ENCODE data around the gene FBXL15.

FBXL15 gene

GRCh38 chr10:102408728-102409603, 11.7 kb upstream of the FBXL15 start:
- TF ChIP-seq, protein P1, sequence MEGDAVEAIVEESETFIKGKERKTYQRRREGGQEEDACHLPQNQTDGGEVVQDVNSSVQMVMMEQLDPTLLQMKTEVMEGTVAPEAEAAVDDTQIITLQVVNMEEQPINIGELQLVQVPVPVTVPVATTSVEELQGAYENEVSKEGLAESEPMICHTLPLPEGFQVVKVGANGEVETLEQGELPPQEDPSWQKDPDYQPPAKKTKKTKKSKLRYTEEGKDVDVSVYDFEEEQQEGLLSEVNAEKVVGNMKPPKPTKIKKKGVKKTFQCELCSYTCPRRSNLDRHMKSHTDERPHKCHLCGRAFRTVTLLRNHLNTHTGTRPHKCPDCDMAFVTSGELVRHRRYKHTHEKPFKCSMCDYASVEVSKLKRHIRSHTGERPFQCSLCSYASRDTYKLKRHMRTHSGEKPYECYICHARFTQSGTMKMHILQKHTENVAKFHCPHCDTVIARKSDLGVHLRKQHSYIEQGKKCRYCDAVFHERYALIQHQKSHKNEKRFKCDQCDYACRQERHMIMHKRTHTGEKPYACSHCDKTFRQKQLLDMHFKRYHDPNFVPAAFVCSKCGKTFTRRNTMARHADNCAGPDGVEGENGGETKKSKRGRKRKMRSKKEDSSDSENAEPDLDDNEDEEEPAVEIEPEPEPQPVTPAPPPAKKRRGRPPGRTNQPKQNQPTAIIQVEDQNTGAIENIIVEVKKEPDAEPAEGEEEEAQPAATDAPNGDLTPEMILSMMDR (IDR thresholded peaks at IDR 0.05; ENCODE audit: control extremely low read depth, extremely low read depth, low read depth, missing control alignments), result no peak
- peak; percentile 75 for DNase-seq (ENCODE audit: extremely low spot score)
- ChIA-PET POLR2A (no interaction called here), CTCF (interaction anchor here (0.8 to 5.5 kb wide), 9 partner anchors 10 to 179 kb away, joined by 3 to 61 read pairs (median 5); partner anchors contain the start of gene FBXL15)

DNA sequence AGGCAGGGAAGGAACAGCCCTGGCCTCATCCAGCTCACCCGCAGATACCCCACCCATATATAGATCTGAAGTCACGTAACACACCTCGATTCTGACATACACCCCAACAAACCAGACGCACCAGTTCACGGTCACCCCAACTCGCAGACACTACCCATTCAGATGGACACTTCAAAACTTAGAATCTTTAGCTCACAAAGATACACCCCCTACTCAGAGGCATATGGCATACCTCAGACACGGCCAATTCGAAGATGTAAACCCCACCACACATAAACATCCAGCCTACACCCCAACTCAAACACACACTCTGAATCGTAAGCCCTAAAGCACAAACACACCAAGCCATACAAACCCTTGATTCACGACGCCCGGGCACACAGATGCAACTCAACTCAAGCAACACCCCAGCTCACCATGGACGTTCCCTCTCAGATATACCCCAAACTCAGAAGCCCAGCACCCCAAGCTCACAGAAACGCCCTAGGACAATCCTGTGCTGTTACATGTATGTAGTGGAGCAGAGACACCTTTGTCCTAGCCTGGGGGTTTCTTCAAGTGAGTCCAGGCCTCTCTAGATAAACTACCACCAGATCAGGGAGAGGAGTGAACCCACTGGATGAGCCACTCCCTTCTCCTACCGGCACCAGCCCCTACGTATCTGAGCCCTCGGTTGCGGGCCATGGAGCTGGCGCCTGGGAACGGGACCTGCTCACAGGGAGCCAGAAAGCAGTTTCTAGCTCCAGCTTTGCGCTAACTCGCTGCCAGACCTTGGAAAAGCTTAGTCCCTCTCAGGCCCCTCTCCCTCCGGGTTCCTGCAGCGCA, 10.8 kb upstream of the FBXL15 start:
- CTCF ChIA-PET, result interaction anchor here (0.8 to 5.5 kb wide), 12 partner anchors 11 to 180 kb away, joined by 3 to 61 read pairs (median 4); partner anchors contain the start of genes C10orf95 and FBXL15
- POLR2A ChIA-PET, result no interaction called here
- DNase-seq (ENCODE audit: extremely low spot score), result no peak
- TF ChIP-seq, protein P1 (IDR thresholded peaks at IDR 0.05; ENCODE audit: control extremely low read depth, extremely low read depth, low read depth, missing control alignments), result no peak

DNA sequence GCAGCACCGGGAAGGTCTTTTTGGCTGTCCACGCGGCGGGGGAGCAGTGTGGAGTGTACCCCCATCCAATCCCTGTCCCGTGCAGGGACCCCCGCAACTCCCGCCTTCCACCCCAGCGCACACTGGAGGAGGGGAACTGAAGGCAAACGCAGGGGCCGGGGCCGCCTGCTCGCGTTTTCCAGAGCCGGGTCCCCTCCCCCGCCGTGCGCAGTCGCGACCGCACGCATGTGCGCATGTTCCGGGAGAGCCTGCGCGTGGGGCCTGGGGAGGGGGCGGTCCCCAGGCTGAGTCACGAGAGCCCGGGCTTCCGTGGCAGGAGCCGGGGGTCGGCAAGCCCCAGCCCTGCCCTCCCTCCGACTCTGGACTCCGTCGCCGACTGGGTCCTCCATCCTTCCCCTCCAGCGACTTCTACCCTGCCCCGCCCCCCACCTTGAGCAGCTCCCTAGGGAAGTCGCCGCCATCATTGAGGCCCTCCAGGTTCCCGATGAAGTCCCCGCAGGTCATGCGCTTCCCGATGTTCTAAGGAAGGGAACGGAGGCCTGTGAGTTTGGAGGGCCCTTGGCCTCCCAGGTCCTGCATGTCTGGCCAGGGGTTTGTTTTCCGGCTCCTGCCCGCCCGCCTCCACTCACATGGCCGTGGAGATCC, 10.1 kb upstream of the FBXL15 start:
- POLR2A ChIA-PET, result no interaction called here
- no peak for DNase-seq (ENCODE audit: extremely low spot score)
- TF ChIP-seq, protein P1 (IDR thresholded peaks at IDR 0.05; ENCODE audit: control extremely low read depth, extremely low read depth, low read depth, missing control alignments), result no peak
- CTCF ChIA-PET, result interaction anchor here (0.8 to 5.5 kb wide), 11 partner anchors 11 to 181 kb away, joined by 3 to 61 read pairs (median 4); partner anchors contain the start of genes C10orf95 and FBXL15

DNA sequence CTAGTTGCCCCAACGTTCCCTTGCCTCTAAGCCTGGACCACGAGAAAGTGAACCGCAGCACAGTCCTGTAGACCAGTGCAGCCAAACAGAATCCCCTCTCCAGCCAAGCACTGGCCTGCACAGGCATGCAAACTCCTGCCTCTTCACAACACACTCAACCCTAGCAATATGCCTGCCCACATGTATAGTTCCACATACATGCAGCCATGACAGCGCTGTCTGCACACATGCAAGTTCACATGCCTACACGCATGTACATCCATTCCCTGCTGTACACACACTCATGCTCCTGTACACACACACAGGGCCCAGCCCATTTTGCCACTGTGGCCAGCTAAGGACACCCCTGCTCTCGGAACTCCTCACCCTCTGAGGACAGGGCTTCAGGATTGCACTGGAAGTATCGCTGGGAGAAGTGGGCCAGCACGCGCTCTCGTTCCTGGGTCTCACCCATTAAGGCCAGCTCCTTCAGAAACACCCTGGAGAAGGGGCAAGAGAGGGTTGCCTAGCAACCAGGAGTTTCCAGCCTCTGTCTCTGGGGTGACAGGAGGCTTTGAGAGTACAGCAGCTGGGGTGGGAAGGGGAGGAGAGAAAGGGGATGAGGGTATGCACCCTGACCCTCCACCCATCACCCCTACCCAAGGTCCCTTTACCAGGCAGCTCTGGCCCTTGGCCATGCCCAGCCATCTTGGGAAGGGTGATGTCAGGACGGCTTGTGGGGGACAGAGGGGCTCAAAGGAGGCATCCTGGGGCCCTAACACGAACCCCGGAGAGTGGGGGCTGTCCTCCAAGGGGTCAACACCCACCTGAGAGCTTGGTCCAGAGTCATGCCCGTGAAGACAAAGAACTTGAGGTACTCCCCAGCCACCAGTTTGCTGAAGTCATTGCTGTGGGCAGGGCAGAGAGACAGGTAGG, 9.0 kb upstream of the FBXL15 start:
- POLR2A ChIA-PET, result no interaction called here
- CTCF ChIA-PET, result interaction anchor here (1.0 to 5.5 kb wide), 9 partner anchors 8 to 185 kb away, joined by 3 to 61 read pairs (median 4); partner anchors contain the start of gene FBXL15
- TF ChIP-seq, protein P1 (IDR thresholded peaks at IDR 0.05; ENCODE audit: control extremely low read depth, extremely low read depth, low read depth, missing control alignments), result no peak
- no peak for DNase-seq (ENCODE audit: extremely low spot score)

DNA sequence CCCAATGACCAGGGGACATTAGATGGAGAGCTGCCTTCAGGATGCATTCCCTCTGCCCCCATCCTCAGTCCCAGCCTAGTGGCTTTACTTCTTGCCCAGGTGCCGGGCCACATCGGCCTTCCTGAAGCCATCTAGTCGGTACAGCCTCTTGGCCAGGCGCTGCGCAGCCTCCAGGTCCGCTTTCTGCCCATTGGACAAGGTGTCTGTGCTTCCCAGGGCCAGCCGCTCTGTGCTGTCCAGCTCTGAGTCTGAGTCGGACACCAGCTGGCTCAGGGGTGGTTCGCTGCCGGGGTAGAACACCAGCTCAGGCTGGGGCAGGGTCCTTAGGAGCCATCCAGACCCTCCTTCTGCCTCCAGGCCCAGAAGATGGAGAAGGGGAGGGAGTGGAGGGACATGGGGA, 8.3 kb upstream of the FBXL15 start:
- TF ChIP-seq, protein P1 (IDR thresholded peaks at IDR 0.05; ENCODE audit: control extremely low read depth, extremely low read depth, low read depth, missing control alignments), result no peak
- DNase-seq (ENCODE audit: extremely low spot score), result no peak
- CTCF ChIA-PET, result interaction anchor here (1.0 to 5.5 kb wide), 7 partner anchors 9 to 181 kb away, joined by 3 to 61 read pairs (median 10); partner anchors contain the start of genes FBXL15 and NFKB2
- POLR2A ChIA-PET, result no interaction called here
